ENCODE measurements around the gene APCDD1L.
A peak's percentile ranks its signal among the peaks of the same experiment; 100 is the strongest.

The APCDD1L gene

DNA sequence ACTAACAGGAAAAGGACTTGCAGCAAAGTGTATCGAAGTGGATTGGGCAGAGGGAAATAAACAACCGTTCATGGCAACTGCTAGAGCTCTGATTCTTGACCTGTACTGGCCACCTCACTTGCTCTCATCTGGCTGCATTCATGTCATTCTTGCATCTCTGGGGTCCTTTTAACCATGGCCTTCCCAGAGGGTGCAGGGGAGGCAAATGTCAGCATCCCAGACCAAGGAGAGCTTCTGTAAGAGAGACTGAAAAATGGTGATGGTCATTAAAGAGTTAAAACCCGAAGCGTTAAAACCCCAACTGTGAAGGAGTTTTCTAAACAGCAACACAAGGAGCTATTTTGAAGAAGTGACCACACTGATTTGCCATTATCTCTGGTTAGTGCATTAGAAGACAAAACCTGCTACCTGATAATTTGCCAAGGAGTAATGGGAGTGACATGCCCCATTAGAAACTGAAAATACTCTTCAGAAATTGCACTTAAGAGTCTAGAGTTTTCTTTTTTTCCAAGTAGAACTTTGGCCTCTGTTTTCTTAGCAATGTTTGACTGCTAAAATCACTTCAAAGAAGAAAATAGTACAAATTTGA lies 62.4 kb downstream of the APCDD1L start:
- H3K4me3 ChIP-seq (ENCODE audit: low read depth, low read length): no peak overlapping the region
- TF ChIP-seq, protein P1, sequence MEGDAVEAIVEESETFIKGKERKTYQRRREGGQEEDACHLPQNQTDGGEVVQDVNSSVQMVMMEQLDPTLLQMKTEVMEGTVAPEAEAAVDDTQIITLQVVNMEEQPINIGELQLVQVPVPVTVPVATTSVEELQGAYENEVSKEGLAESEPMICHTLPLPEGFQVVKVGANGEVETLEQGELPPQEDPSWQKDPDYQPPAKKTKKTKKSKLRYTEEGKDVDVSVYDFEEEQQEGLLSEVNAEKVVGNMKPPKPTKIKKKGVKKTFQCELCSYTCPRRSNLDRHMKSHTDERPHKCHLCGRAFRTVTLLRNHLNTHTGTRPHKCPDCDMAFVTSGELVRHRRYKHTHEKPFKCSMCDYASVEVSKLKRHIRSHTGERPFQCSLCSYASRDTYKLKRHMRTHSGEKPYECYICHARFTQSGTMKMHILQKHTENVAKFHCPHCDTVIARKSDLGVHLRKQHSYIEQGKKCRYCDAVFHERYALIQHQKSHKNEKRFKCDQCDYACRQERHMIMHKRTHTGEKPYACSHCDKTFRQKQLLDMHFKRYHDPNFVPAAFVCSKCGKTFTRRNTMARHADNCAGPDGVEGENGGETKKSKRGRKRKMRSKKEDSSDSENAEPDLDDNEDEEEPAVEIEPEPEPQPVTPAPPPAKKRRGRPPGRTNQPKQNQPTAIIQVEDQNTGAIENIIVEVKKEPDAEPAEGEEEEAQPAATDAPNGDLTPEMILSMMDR (IDR thresholded peaks at IDR 0.05; ENCODE audit: insufficient read depth, low read length, missing control alignments): no peak
- ChIA-PET POLR2A (no interaction called here), CTCF (no interaction called here)
- no peak for DNase-seq (ENCODE audit: low read depth, low spot score)

DNA sequence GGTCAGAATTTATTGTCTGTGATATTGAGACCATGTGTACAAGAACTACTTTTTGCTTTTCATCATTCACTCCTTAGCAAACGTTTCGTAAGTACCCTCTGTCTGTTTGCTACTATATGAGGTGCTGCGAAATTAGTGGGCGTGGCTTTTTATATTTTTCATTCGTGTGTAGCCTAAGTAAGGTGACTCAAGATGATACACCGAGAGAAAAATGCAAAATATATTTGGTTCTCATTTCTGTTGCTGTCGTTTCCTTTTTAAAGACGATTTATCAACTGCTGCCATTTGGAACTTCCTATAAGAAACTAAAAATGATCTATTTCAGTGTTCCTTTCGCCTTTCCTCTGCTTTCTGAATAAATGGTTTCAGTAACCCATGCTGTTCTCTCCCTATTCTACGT lies 64.9 kb downstream of the APCDD1L start:
- ChIA-PET POLR2A (no interaction called here), CTCF (interaction anchor here (5.4 kb wide), 1 partner anchor 213 kb away, joined by 62 read pairs; no protein-coding TSS in a partner anchor)
- no peak for DNase-seq (ENCODE audit: low read depth, low spot score)
- no peak overlapping the region for H3K4me3 ChIP-seq (ENCODE audit: low read depth, low read length)
- TF ChIP-seq, protein P1 (IDR thresholded peaks at IDR 0.05; ENCODE audit: insufficient read depth, low read length, missing control alignments): no peak

DNA sequence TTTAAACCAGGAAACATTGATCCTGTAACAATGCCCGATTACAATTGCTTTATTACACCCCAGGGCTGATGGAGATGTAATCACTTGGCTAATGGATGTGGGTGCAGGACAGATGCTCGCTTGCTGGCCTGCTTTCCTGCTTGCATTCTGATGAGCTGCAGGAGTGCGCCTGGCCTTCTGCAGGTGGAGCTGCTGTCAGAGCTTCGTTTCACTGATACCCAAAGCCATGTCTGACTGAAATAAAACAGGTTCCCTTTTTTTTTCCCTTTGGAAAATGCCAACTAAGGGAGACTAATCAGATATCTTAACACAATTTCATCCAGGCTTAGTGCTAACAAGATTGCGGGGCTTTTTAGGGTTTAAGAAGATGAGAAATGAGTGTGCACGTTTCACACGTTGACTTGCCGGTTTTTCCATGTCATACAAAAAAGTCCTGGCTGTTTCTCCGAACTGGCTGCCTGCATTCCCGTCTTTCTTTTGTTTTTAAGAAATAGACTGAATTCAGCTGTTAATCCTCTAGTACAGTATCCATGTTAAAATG lies 65.4 kb downstream of the APCDD1L start:
- POLR2A ChIA-PET: interaction anchor here (0.6 kb wide), 1 partner anchor 402 kb away, joined by 3 read pairs; no protein-coding TSS in a partner anchor
- TF ChIP-seq, protein P1 (IDR thresholded peaks at IDR 0.05; ENCODE audit: insufficient read depth, low read length, missing control alignments): no peak

DNA sequence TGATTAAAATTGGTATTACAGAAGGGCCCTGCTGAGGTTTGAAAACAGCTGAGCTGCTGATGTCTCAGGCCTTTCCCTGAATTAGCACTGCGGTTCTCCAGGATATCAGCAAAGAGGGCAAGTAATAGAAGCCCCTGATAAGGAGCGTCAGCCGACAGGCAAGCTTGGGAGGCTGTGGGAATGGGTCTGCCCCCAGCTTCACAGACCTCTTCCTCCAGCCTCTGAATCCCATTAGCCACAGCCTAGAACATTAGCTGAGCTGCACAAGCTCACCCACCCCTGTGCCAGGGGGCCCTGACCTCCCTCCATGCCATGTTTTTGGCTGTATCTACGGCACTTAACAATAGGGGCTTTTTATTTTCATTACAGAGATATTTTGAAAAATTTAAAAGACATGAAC lies 66.2 kb downstream of the APCDD1L start:
- H3K4me3 ChIP-seq (ENCODE audit: low read depth, low read length): no peak overlapping the region
- ChIA-PET POLR2A (interaction anchor here (0.7 kb wide), 1 partner anchor 66 kb away, joined by 3 read pairs; the partner anchor contains the start of gene APCDD1L), CTCF (interaction anchor here (1.2 to 5.4 kb wide), 10 partner anchors 9 to 229 kb away, joined by 4 to 62 read pairs (median 12); no protein-coding TSS in a partner anchor)
- TF ChIP-seq, protein P1 (IDR thresholded peaks at IDR 0.05; ENCODE audit: insufficient read depth, low read length, missing control alignments): no peak
- DNase-seq (ENCODE audit: low read depth, low spot score): no peak

More for the DNA sequence above, 65.4 kb downstream of the APCDD1L start:
- H3K4me3 ChIP-seq (ENCODE audit: low read depth, low read length): no peak overlapping the region
- no peak for DNase-seq (ENCODE audit: low read depth, low spot score)
- CTCF ChIA-PET: interaction anchor here (5.4 kb wide), 1 partner anchor 212 kb away, joined by 62 read pairs; no protein-coding TSS in a partner anchor

DNA sequence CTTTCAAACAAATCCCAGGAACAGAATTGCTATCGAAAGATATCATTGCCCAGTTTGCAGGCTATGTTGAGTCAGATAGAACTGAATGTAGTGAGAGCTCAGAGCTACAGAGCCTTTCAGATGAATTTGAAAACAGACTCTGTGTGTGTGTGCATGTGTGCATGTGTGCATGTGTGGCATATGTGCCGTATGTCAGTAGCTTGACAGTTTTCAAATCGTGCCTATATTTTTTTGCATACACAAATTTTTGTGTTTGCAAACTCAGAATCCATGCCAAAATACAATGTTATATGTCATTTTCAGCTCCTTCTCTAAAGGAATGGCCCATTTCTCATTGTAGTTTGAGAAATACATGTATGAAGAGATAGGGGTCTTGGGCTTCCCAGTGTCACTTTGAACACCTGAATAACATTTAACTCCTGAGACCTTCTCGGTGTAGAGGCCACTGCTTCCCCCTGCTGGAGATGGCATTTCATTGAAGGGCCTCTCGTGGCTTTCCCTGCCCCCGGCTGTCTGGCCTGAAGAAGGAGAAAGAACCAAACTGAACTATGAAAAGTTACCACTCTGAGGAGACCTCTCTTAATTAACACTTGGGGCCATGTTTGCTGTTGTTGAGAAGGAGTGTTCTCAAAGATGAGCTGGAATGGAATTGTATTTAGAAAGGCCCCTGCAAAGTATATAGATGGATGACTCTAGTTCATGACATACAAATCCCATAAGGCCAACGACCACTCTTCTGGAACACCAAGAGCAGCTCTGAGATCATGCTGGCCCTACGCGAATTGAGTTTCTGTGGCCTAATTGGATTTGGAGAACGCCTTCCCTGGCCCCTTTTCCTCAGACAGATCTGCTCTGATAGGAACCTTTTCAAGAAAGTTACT lies 67.4 kb downstream of the APCDD1L start:
- no peak overlapping the region for H3K4me3 ChIP-seq (ENCODE audit: low read depth, low read length)
- POLR2A ChIA-PET: no interaction called here
- TF ChIP-seq, protein P1 (IDR thresholded peaks at IDR 0.05; ENCODE audit: insufficient read depth, low read length, missing control alignments): peak; percentile 82
- no peak for DNase-seq (ENCODE audit: low read depth, low spot score)
- CTCF ChIA-PET: interaction anchor here (0.6 to 5.4 kb wide), 41 partner anchors 10 to 230 kb away, joined by 3 to 62 read pairs (median 4); partner anchors contain the start of gene RAB22A

DNA sequence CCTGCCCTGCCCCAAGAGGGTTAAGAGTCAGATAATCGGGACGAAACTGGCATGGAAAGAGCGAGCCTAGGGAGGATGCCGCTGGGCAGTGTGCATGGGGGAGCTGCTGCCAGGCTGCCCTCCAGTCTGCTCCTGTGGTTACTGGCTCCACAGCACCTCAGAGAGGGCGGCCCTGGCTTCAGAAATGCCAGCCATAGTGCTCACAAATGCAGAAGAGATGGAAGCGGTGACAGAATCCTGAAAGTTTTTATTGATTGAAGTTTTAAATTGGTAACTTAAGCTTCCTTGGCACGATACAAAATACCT lies 68.3 kb downstream of the APCDD1L start:
- ChIA-PET POLR2A (no interaction called here), CTCF (interaction anchor here (0.7 to 5.4 kb wide), 24 partner anchors 10 to 229 kb away, joined by 3 to 62 read pairs (median 5); no protein-coding TSS in a partner anchor)
- no peak for DNase-seq (ENCODE audit: low read depth, low spot score)
- no peak overlapping the region for H3K4me3 ChIP-seq (ENCODE audit: low read depth, low read length)
- TF ChIP-seq, protein P1 (IDR thresholded peaks at IDR 0.05; ENCODE audit: insufficient read depth, low read length, missing control alignments): no peak

Data from AG04449 (cell line).